Epidermal melanocyte (primary cell): ENCODE data around the gene C1QA.

Source experiments
- DNase-seq: peaks from one replicate; pipeline ENCODE4 v3.0.0; 2011; ENCODE audit warnings: low spot score; ENCODE audit not compliant: insufficient read length

The C1QA gene

GRCh38 chr1:22612671-22613571 is 23.5 kb upstream of the C1QA start:
- DNase-seq: no peak

GRCh38 chr1:22613572-22613918 is 22.9 kb upstream of the C1QA start:
- no peak for DNase-seq

- no peak for DNase-seq
These were observed 22.5 kb upstream of the C1QA start for GRCh38 chr1:22613951-22614350.

- no peak for DNase-seq
These were observed 20.5 kb upstream of the C1QA start for GRCh38 chr1:22615886-22616285.

- DNase-seq: no peak
These were observed 19.9 kb upstream of the C1QA start for GRCh38 chr1:22616571-22616970.

DNA sequence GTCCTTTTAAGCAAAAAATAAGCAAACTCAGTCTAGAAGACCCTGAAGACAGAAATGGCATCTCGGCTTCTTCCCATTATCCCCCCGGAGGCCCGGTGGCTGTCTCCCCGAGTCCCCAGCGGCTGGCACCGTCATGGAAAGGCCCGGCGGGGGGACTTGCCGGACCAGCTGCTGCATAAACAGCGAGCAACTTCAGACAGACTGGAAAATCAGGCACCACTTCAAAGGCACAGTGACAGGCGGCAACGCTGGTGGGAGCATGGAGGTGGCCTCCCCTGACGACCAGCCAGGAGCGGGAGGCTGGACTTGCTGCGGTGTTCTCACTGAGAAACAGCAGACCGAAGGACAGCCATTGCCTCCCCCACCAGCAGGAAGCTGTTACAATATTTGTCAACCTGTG is 18.4 kb upstream of the C1QA start:
- no peak for DNase-seq

DNA sequence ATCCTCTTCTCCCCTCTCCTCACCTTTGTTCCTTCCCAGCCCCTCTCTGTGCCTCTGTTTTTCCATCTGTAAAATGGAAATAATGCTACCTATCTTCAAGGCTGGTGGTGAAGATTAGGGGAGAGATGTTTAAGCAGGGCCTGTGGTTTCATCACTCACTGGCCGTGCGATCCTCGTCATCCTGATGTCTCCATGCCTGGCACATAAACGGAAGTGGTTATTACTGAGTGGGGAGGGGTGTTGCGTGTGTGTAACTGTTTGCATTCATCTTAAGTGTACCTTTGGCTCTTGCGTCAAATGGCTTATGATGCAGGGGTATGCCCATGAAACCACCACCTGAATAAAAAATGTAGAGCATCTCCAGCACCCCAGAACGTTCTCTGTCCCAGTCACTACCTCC is 17.2 kb upstream of the C1QA start:
- DNase-seq: no peak

- DNase-seq: no peak
These were observed 16.6 kb upstream of the C1QA start for GRCh38 chr1:22619798-22620197.

GRCh38 chr1:22621761-22622160 is 14.7 kb upstream of the C1QA start:
- DNase-seq: no peak

DNA sequence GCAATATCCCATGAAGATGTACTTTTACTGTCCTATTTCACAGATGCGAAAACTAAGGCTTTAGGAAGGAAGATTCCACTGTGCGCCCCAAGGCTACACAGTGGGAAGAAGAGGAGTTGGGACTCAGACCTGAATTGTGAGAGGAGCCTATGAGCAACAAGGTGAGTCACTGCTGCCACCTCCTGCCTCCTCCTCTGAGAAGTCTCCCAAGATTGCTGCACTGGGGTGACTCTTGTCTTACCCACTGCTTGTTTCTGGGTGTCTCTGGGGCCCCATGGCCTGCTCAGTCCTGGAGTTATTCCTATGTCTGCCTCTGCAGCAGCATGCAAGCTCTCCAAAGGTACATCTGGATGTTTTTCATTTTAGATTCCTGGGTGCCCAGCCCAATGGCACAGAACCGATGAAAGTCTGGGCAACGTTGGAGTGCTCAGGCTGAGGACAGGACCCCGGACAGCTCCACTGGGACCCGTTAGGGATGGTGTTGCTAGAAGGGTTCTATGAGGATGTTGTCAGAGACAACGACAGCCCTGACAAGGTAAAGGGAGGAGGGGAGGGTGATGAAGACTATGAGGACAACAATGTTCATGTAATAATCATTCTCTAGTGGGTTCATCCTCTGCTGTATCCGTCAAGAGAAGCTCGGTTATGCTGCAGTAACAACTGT is 11.0 kb upstream of the C1QA start:
- no peak for DNase-seq

- DNase-seq: no peak
These were observed 9.9 kb upstream of the C1QA start for GRCh38 chr1:22626237-22627157.

GRCh38 chr1:22627331-22627730 is 9.1 kb upstream of the C1QA start:
- no peak for DNase-seq

- no peak for DNase-seq
These were observed 7.6 kb upstream of the C1QA start for GRCh38 chr1:22628698-22629444.

- no peak for DNase-seq
These were observed 6.5 kb upstream of the C1QA start for GRCh38 chr1:22629886-22630285.

DNA sequence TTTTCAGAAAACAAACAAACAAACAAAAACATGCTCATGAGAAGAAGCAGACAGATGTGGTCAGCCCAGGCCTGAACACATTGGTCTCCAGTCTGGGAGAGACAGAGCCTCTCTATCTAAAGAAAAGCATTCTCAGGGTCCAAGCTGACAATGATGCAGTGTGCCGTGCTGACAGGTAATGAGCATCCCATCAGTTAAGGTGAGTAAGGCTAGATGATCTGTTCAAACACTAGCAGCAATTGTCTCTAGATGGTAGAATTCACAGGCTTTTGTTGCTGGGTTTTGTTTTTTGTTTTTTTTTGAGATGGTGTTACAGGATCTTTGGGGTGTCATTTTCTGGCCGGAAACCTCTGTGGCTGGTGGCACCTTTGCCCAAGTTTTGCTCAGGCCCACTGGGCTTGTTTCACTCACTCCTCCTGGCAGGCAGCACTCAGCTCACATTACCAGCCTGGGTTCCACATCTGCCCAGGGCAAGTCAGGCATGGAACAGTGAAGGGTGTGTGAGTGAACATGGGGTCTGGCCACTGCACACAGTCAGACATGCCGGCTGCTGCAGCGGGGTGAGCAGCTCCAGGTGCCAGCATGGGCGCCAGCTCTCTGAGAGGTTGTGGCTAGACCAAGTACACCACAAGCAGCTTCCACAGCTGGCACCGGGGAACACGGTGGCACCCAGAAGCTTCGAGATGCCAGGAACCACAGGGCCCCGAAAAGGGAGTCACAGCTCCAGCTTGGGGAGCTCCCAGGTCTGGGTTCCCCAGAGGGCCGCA is 2.5 kb upstream of the C1QA start:
- DNase-seq: no peak

- no peak for DNase-seq
These were observed 992 bp upstream of the C1QA start for GRCh38 chr1:22635436-22635835.

- DNase-seq: no peak
These were observed 499 bp downstream of the C1QA start for GRCh38 chr1:22636927-22637326.

- DNase-seq: no peak
These were observed 1.5 kb downstream of the C1QA start for GRCh38 chr1:22637907-22638445.

- no peak for DNase-seq
These were observed 2.2 kb downstream of the C1QA start for GRCh38 chr1:22638476-22639234.
